Fibroblast of lung (primary cell): Measurements from ENCODE around the gene PSMG4. TPM values are rescaled to one million over a fixed set of nuclear protein-coding genes. Genes with fewer than 3 reads are reported as not detected.

Source experiments
- DNase-seq, 2 donors: peaks; one replicate each; pipeline versions ENCODE4 v3.0.0 to v3.0.0-alpha.2; 2010; ENCODE audit warnings: low read depth in 2 of 2
- H2AFZ ChIP-seq: 2 replicates; pipeline ENCODE4 v1.5.1; 2012; ENCODE audit warnings: low read length, control low read depth, inconsistent platforms
- H3K27ac ChIP-seq: 2 replicates; pipeline ENCODE4 v1.5.1; 2011; ENCODE audit warnings: low read length, control low read depth; ENCODE audit not compliant: insufficient read depth
- H3K27me3 ChIP-seq: 2 replicates; pipeline ENCODE4 v1.5.1; 2011; ENCODE audit warnings: mild to moderate bottlenecking, low read length; ENCODE audit not compliant: control insufficient read depth, insufficient read depth
- H3K36me3 ChIP-seq: 2 replicates; pipeline ENCODE4 v1.5.1; 2011; ENCODE audit warnings: low read length; ENCODE audit not compliant: control insufficient read depth, insufficient read depth
- H3K4me1 ChIP-seq: 2 replicates; pipeline ENCODE4 v1.5.1; 2011; ENCODE audit warnings: low read length; ENCODE audit not compliant: control insufficient read depth, insufficient read depth; ENCODE audit errors: extremely low read depth
- H3K4me2 ChIP-seq: 2 replicates; pipeline ENCODE4 v1.5.1; 2011; ENCODE audit warnings: low read length, control low read depth; ENCODE audit not compliant: insufficient read depth; ENCODE audit errors: extremely low read depth
- H3K4me3 ChIP-seq, 4 experiments: fragments of 200-600 bp in 1 of 4; sonication (generic) in 1 of 4; replicated peaks in 1 of 4; 2 replicates each; pipeline ENCODE4 v1.5.1; 2011 to 2016; ENCODE audit warnings: low read length in 4 of 4, low read depth in 3 of 4, mild to moderate bottlenecking in 3 of 4, control low read depth in 2 of 4, inconsistent platforms in 1 of 4, mixed read lengths in 1 of 4; ENCODE audit not compliant: insufficient read depth in 1 of 4; ENCODE audit errors: control extremely low read depth in 1 of 4
- H3K79me2 ChIP-seq: 2 replicates; pipeline ENCODE4 v1.5.1; 2012; ENCODE audit warnings: mild to moderate bottlenecking, low read length, inconsistent platforms; ENCODE audit not compliant: control insufficient read depth, insufficient read depth
- H3K9ac ChIP-seq: 2 replicates; pipeline ENCODE4 v1.5.1; 2011; ENCODE audit warnings: mild to moderate bottlenecking, low read length, control low read depth; ENCODE audit not compliant: insufficient read depth
- H3K9me3 ChIP-seq: 2 replicates; pipeline ENCODE4 v1.5.1; 2012; ENCODE audit warnings: low read depth, low read length; ENCODE audit not compliant: control insufficient read depth, insufficient read depth
- H4K20me1 ChIP-seq: 2 replicates; pipeline ENCODE4 v1.5.1; 2011; ENCODE audit warnings: low read length; ENCODE audit not compliant: control insufficient read depth, insufficient read depth; ENCODE audit errors: extremely low read depth
- CTCF ChIP-seq, 2 donors: IDR thresholded peaks in 1 of 2; conservative IDR thresholded peaks in 1 of 2; 1 replicate in 1 of 2; 2 replicates in 1 of 2; pipeline ENCODE4 v1.5.1; 2011 to 2012; ENCODE audit warnings: low read length in 2 of 2, control low read depth in 1 of 2, inconsistent platforms in 1 of 2, low read depth in 1 of 2, mild to moderate bottlenecking in 1 of 2
- EZH2 ChIP-seq: IDR thresholded peaks from 2 replicates; pipeline ENCODE4 v1.5.1; 2012; ENCODE audit warnings: low read length, control low read depth, mild to moderate bottlenecking; ENCODE audit errors: missing control alignments
- polyA plus RNA-seq, 2 donors: library from polyadenylated mRNA; depleted of rRNA in 1 of 2; stranded (reverse) in 1 of 2; unstranded in 1 of 2; fragments of >200 nt; gene quantifications; 2 replicates each; pipeline ENCODE4 v1.2.1, GENCODE V29; 2011 to 2012; ENCODE audit warnings: missing spikeins in 1 of 2
- total RNA-seq: library from RNA; depleted of rRNA; stranded (reverse); fragments of >200 nt; gene quantifications from 2 replicates; pipeline ENCODE4 v1.2.1, GENCODE V29; 2014

PSMG4 gene
- total and polyA plus RNA-seq, 2 donors (not counting 1 experiment from before 2014, with no cell fraction given): 12.5 to 34.2 TPM

- H3K4me3 ChIP-seq: no peak overlapping the region
- no peak overlapping the region for H2AFZ ChIP-seq
These were observed 45.4 kb upstream of the PSMG4 start for GRCh38 chr6:3213334-3213695.

GRCh38 chr6:3214898-3215297 lies 43.8 kb upstream of the PSMG4 start:
- Histone ChIP-seq H3K79me2 (no peaks in the 10 kb centered on the region), H3K27ac (no peak overlapping the region), H3K4me3 (no peak overlapping the region), H3K36me3 (no peaks in the 10 kb centered on the region), H4K20me1 (no peaks in the 10 kb centered on the region), H3K4me1 (no peaks in the 10 kb centered on the region), H3K27me3 (peaks cover 15% of the 10 kb centered on the region), H3K9ac (no peak overlapping the region), H3K9me3 (no peaks in the 10 kb centered on the region), H3K4me2 (peak overlapping the region; percentile 76), H2AFZ (no peak overlapping the region)
- DNase-seq: peak; percentile 49 to 76
- no peak for TF ChIP-seq EZH2
- no peak for TF ChIP-seq CTCF (conservative IDR thresholded peaks at IDR 0.05 in 1 of 2, IDR thresholded peaks at IDR 0.05 in 1 of 2; ENCODE audit: low read depth in 1 of 2, low read length in 2 of 2)

More at GRCh38 chr6:3213334-3213695, 45.4 kb upstream of the PSMG4 start:
- Histone ChIP-seq H3K36me3 (no peaks in the 10 kb centered on the region), H3K27me3 (peaks cover 9% of the 10 kb centered on the region), H3K4me1 (peaks cover 9% of the 10 kb centered on the region), H3K9ac (no peak overlapping the region), H3K79me2 (no peaks in the 10 kb centered on the region), H4K20me1 (no peaks in the 10 kb centered on the region), H3K4me2 (no peak overlapping the region), H3K9me3 (no peaks in the 10 kb centered on the region), H3K27ac (no peak overlapping the region)
- TF ChIP-seq EZH2 (no peak), CTCF (conservative IDR thresholded peaks at IDR 0.05 in 1 of 2, IDR thresholded peaks at IDR 0.05 in 1 of 2; ENCODE audit: low read depth in 1 of 2, low read length in 2 of 2) (no peak)
- no peak for DNase-seq

- H3K4me2 ChIP-seq: no peak overlapping the region
- H2AFZ ChIP-seq: no peak overlapping the region
- DNase-seq: no peak
- H3K9ac ChIP-seq: no peak overlapping the region
- H3K9me3 ChIP-seq: no peaks in the 10 kb centered on the region
- TF ChIP-seq EZH2: no peak
- TF ChIP-seq CTCF (conservative IDR thresholded peaks at IDR 0.05 in 1 of 2, IDR thresholded peaks at IDR 0.05 in 1 of 2; ENCODE audit: low read depth in 1 of 2, low read length in 2 of 2): no peak
- no peaks in the 10 kb centered on the region for H3K4me1 ChIP-seq
- H3K27ac ChIP-seq: no peak overlapping the region
- H3K36me3 ChIP-seq: no peaks in the 10 kb centered on the region
- H3K79me2 ChIP-seq: no peaks in the 10 kb centered on the region
- no peaks in the 10 kb centered on the region for H4K20me1 ChIP-seq
- peaks cover 19% of the 10 kb centered on the region for H3K27me3 ChIP-seq
- H3K4me3 ChIP-seq: no peak overlapping the region
These were observed 41.5 kb upstream of the PSMG4 start for GRCh38 chr6:3217286-3217685.
